HCT116 (cell line): Measurements from ENCODE around the gene GPATCH8. TPM values are rescaled to one million over a fixed set of nuclear protein-coding genes. Genes with fewer than 3 reads are reported as not detected.

Source experiments
- ATAC-seq: fragments of 200-7000 bp; cut with Tn5 transposase; 2 replicates; pipeline ENCODE4 v1.9.1; 2020; ENCODE audit warnings: mild to moderate bottlenecking, moderate library complexity
- BruUV-seq: library from RNA; stranded (reverse); fragments of 400-500 nt; replicated peaks from 2 replicates; lab custom pipeline; 2021; lab: Mats Ljungman, UMichigan
- CTCF ChIA-PET: fragments of 300-600 bp; sonication (Branson Sonifier 250); formaldehyde crosslinking; loops from one replicate; lab custom pipeline; 2021; ENCODE audit warnings: antibody characterized with exemption; lab: Charles Lee
- POLR2A ChIA-PET: fragments of 300-600, 350-600 bp; sonication (Branson Sonifier 250); formaldehyde crosslinking; loops from one replicate; lab custom pipeline; 2021; ENCODE audit warnings: antibody characterized with exemption; lab: Charles Lee
- RAD21 ChIA-PET, 2 experiments: fragments of 300-600 bp; sonication (Branson Sonifier 250); formaldehyde crosslinking; loops; one replicate each; lab custom pipeline; 2023; ENCODE audit warnings: low total read pairs in 2 of 2; ENCODE audit not compliant: uncharacterized antibody in 2 of 2, unreplicated experiment in 2 of 2, low non-redundant PET in 1 of 2; lab: Charles Lee
- DNase-seq: peaks from one replicate; pipeline ENCODE4 v3.0.0-alpha.2; 2010; ENCODE audit warnings: low read depth, low spot score
- H2AFZ ChIP-seq: fragments of 200-600 bp; shearing (Covaris generic), sonication (generic); 2 replicates; pipeline ENCODE4 v1.6.1; 2017; ENCODE audit warnings: low read depth, mixed run types, mixed read lengths, antibody characterized with exemption, low read length; ENCODE audit not compliant: poor library complexity, severe bottlenecking
- H3K27ac ChIP-seq: 2 replicates; pipeline ENCODE4 v1.5.1; 2012; ENCODE audit warnings: low read depth, low read length
- H3K27me3 ChIP-seq: fragments of 200-600 bp; sonication (generic); 2 replicates; pipeline ENCODE4 v1.6.1; 2016; ENCODE audit warnings: mixed run types, low read length, mixed read lengths; ENCODE audit not compliant: insufficient read depth
- H3K36me3 ChIP-seq, 2 experiments: fragments of 200-500 bp in 1 of 2; fragments of 200-600 bp in 1 of 2; sonication (Bioruptor generic) in 1 of 2; sonication (generic) in 1 of 2; 2 replicates each; pipeline versions ENCODE4 v1.5.1 to v1.6.1; 2014 to 2016; ENCODE audit warnings: low read length in 2 of 2, inconsistent platforms in 1 of 2, mixed read lengths in 1 of 2, mixed run types in 1 of 2; ENCODE audit not compliant: insufficient read depth in 2 of 2, control insufficient read depth in 1 of 2
- H3K4me1 ChIP-seq, 2 experiments: fragments of 200-600 bp in 1 of 2; sonication (generic) in 1 of 2; 2 replicates each; pipeline versions ENCODE4 v1.5.1 to v1.6.1; 2012 to 2017; ENCODE audit warnings: low read length in 2 of 2, inconsistent platforms in 1 of 2, mild to moderate bottlenecking in 1 of 2, mixed read lengths in 1 of 2, mixed run types in 1 of 2, moderate library complexity in 1 of 2; ENCODE audit not compliant: insufficient read depth in 2 of 2, control insufficient read depth in 1 of 2
- H3K4me2 ChIP-seq: fragments of 200-600 bp; sonication (generic); 2 replicates; pipeline ENCODE4 v1.6.1; 2017; ENCODE audit warnings: mixed run types, low read length, mixed read lengths
- H3K4me3 ChIP-seq, 2 experiments: fragments of 200-600 bp in 1 of 2; sonication (generic) in 1 of 2; replicated peaks in 1 of 2; 2 replicates each; pipeline ENCODE4 v1.5.1; 2011 to 2016; ENCODE audit warnings: low read length in 2 of 2, control low read depth in 1 of 2, low read depth in 1 of 2, mild to moderate bottlenecking in 1 of 2, mixed read lengths in 1 of 2, mixed run types in 1 of 2
- H3K79me2 ChIP-seq: fragments of 200-600 bp; sonication (generic); 2 replicates; pipeline ENCODE4 v1.6.1; 2017; ENCODE audit warnings: mild to moderate bottlenecking, mixed run types, low read length, moderate library complexity, mixed read lengths; ENCODE audit not compliant: insufficient read depth
- H3K9ac ChIP-seq: fragments of 200-600 bp; sonication (generic); 2 replicates; pipeline ENCODE4 v1.6.1; 2016; ENCODE audit warnings: low read length, mixed read lengths
- H3K9me2 ChIP-seq: fragments of 200-600 bp; sonication (generic), shearing (Covaris generic); 2 replicates; pipeline ENCODE4 v1.6.1; 2017; ENCODE audit warnings: mixed run types, mild to moderate bottlenecking, moderate library complexity; ENCODE audit not compliant: insufficient read depth
- H3K9me3 ChIP-seq, 2 experiments: fragments of 200-500 bp in 1 of 2; fragments of 200-600 bp in 1 of 2; sonication (Bioruptor generic) in 1 of 2; sonication (generic) in 1 of 2; 2 replicates each; pipeline ENCODE4 v1.6.1; 2014 to 2017; ENCODE audit warnings: low read length in 2 of 2, mixed read lengths in 2 of 2, inconsistent platforms in 1 of 2, low read depth in 1 of 2, mild to moderate bottlenecking in 1 of 2, mixed run types in 1 of 2, moderate library complexity in 1 of 2; ENCODE audit not compliant: control insufficient read depth in 1 of 2, insufficient read depth in 1 of 2
- H4K20me1 ChIP-seq: fragments of 200-600 bp; sonication (generic), shearing (Covaris generic); 2 replicates; pipeline ENCODE4 v1.6.1; 2017; ENCODE audit warnings: mixed run types, mild to moderate bottlenecking, moderate library complexity; ENCODE audit not compliant: insufficient read depth
- EGR1 ChIP-seq: IDR thresholded peaks from 2 replicates; pipeline ENCODE4 v1.6.1; 2012; ENCODE audit warnings: low read depth
- EZH2phosphoT487 ChIP-seq: fragments of 200-600 bp; IDR thresholded peaks from 2 replicates; pipeline ENCODE4 v1.6.1; 2018; ENCODE audit warnings: antibody characterized with exemption, borderline replicate concordance
- FOSL1 ChIP-seq: IDR thresholded peaks from 2 replicates; pipeline ENCODE4 v1.6.1; 2012; ENCODE audit warnings: low read depth
- POLR2A ChIP-seq: IDR thresholded peaks from 2 replicates; pipeline ENCODE4 v1.7.0; 2011; ENCODE audit warnings: borderline replicate concordance; ENCODE audit not compliant: insufficient read depth, insufficient read length; ENCODE audit errors: extremely low read depth
- REST ChIP-seq: IDR thresholded peaks from 2 replicates; pipeline ENCODE4 v1.6.1; 2012; ENCODE audit warnings: low read depth
- SIN3A ChIP-seq: IDR thresholded peaks from 2 replicates; pipeline ENCODE4 v1.6.1; 2012; ENCODE audit warnings: low read depth
- SP1 ChIP-seq: IDR thresholded peaks from 2 replicates; pipeline ENCODE4 v1.6.1; 2012; ENCODE audit warnings: low read depth
- SRF ChIP-seq: IDR thresholded peaks from 2 replicates; pipeline ENCODE4 v1.6.1; 2012; ENCODE audit warnings: low read depth
- ZFX ChIP-seq: fragments of 450-650 bp; IDR thresholded peaks from 2 replicates; pipeline ENCODE4 v1.6.1; 2017
- ZNF274 ChIP-seq: fragments of 200-500 bp; sonication (Bioruptor generic); IDR thresholded peaks from 2 replicates; pipeline ENCODE4 v1.6.1; 2014; ENCODE audit warnings: mild to moderate bottlenecking, low read depth, low read length, inconsistent platforms
- intact Hi-C: fragments of 100-400 bp; cut with micrococcal nuclease; formaldehyde crosslinking; loops from 2 replicates; pipeline ENCODE4 v1.10.0; 2022
- total RNA-seq: library from RNA; stranded (reverse); gene quantifications from one replicate; pipeline ENCODE4 v1.2.1, GENCODE V29; 2021; ENCODE audit not compliant: unreplicated experiment
- TF ChIP-seq, protein P1 (sequence below): IDR thresholded peaks from 2 replicates; pipeline ENCODE4 v1.6.1; 2012

GPATCH8 gene
- total RNA-seq, 1 experiment from 2014 or later = 28.7 TPM

DNA sequence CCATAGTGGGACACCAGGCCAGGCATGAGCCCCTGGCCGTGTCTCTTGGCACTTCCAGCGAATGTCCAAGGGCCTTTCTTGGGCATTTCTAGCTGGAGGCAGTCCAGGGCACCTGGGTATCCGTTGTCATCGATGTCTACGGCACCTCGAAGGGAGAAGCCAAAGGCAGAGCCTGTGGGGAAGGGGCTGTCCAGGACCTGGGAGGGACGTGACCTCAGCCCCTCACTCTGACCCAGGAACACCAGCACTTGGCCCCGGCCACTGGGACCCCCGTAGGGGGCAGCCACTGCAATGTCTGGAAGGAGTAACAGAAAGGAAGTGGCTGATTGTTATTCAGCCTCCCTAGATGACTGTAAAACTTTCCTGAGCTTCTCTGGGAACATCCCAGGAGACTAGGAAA lies 122.4 kb downstream of the GPATCH8 start:
- intact Hi-C loops = no loop called here
- POLR2A ChIA-PET = no interaction called here
- H3K4me3 ChIP-seq = no peak overlapping the region
- no peaks in the 10 kb centered on the region for H3K79me2 ChIP-seq
- DNase-seq = no peak
- no peak overlapping the region for H3K27ac ChIP-seq
- H2AFZ ChIP-seq = no peak overlapping the region
- RAD21 ChIA-PET = no interaction called here
- no peaks in the 10 kb centered on the region for H3K9me3 ChIP-seq
- CTCF ChIA-PET = no interaction called here
- peaks cover 4 to 13% of the 10 kb centered on the region in 2 experiments; a peak in 3 of 4 replicates for H3K4me1 ChIP-seq
- H3K4me2 ChIP-seq = no peak overlapping the region
- no peaks in the 10 kb centered on the region for H3K9me2 ChIP-seq
- ATAC-seq = no peak
- TF ChIP-seq ZNF274 (no peak), FOSL1 (no peak), SRF (no peak), POLR2A (no peak), EZH2phosphoT487 (no peak), SP1 (no peak), SIN3A (no peak), ZFX (no peak), EGR1 (no peak), REST (no peak)
- TF ChIP-seq, protein P1, sequence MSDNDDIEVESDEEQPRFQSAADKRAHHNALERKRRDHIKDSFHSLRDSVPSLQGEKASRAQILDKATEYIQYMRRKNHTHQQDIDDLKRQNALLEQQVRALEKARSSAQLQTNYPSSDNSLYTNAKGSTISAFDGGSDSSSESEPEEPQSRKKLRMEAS = no peak
- no peaks in the 10 kb centered on the region for H3K36me3 ChIP-seq
- no peak overlapping the region for H3K9ac ChIP-seq
- BruUV-seq = no TSS peak
- no peaks in the 10 kb centered on the region for H3K27me3 ChIP-seq
- no peaks in the 10 kb centered on the region for H4K20me1 ChIP-seq
